ENCODE measurements around the gene PODN.

The PODN gene

GRCh38 chr1:53061859-53062707 lies at the start of gene PODN:
PODN (plus strand) TSS chr1:53062213; CDS start chr1:53069856, 7,643 bp downstream.
- TF ChIP-seq CTCF (IDR thresholded peaks at IDR 0.05; ENCODE audit: borderline replicate concordance, control extremely low read depth, extremely low read depth, insufficient read depth, missing control alignments) = no peak
- in situ Hi-C loops (cut with MboI; ENCODE audit: low sequenced_read_pairs, unreplicated experiment) = no loop called here
- peak; percentile 55 for DNase-seq (ENCODE audit: low spot score)

- DNase-seq (ENCODE audit: low spot score) = peak; percentile 80
- no peak for TF ChIP-seq CTCF (IDR thresholded peaks at IDR 0.05; ENCODE audit: borderline replicate concordance, control extremely low read depth, extremely low read depth, insufficient read depth, missing control alignments)
Measured at GRCh38 chr1:53014791-53015507, 47.1 kb upstream of the PODN start.

GRCh38 chr1:53015508-53015860 lies 46.5 kb upstream of the PODN start:
- DNase-seq (ENCODE audit: low spot score) = no peak
- no peak for TF ChIP-seq CTCF (IDR thresholded peaks at IDR 0.05; ENCODE audit: borderline replicate concordance, control extremely low read depth, extremely low read depth, insufficient read depth, missing control alignments)
- in situ Hi-C loops (cut with MboI; ENCODE audit: low sequenced_read_pairs, unreplicated experiment) = no loop called here

More at GRCh38 chr1:53014791-53015507, 47.1 kb upstream of the PODN start:
- in situ Hi-C loops (cut with MboI; ENCODE audit: low sequenced_read_pairs, unreplicated experiment) = no loop called here

- no peak for TF ChIP-seq CTCF (IDR thresholded peaks at IDR 0.05; ENCODE audit: borderline replicate concordance, control extremely low read depth, extremely low read depth, insufficient read depth, missing control alignments)
- in situ Hi-C loops (cut with MboI; ENCODE audit: low sequenced_read_pairs, unreplicated experiment) = no loop called here
Measured at GRCh38 chr1:53016705-53017104, 45.3 kb upstream of the PODN start.

GRCh38 chr1:53020588-53020987 lies 41.4 kb upstream of the PODN start:
- in situ Hi-C loops (cut with MboI; ENCODE audit: low sequenced_read_pairs, unreplicated experiment) = no loop called here
- TF ChIP-seq CTCF (IDR thresholded peaks at IDR 0.05; ENCODE audit: borderline replicate concordance, control extremely low read depth, extremely low read depth, insufficient read depth, missing control alignments) = no peak
- no peak for DNase-seq (ENCODE audit: low spot score)

More at GRCh38 chr1:53016705-53017104, 45.3 kb upstream of the PODN start:
- no peak for DNase-seq (ENCODE audit: low spot score)

GRCh38 chr1:53022179-53022578 lies 39.8 kb upstream of the PODN start:
- in situ Hi-C loops (cut with MboI; ENCODE audit: low sequenced_read_pairs, unreplicated experiment) = no loop called here
- TF ChIP-seq CTCF (IDR thresholded peaks at IDR 0.05; ENCODE audit: borderline replicate concordance, control extremely low read depth, extremely low read depth, insufficient read depth, missing control alignments) = no peak
- no peak for DNase-seq (ENCODE audit: low spot score)
